IMR-90 (cell line): ENCODE measurements around the gene HACL1. TPM values are rescaled to one million over a fixed set of nuclear protein-coding genes. Genes with fewer than 3 reads are reported as not detected.
A peak's percentile ranks its signal among the peaks of the same experiment; 100 is the strongest.

Experiments
- ATAC-seq: fragments of 200-7000 bp; cut with Tn5 transposase; 2 replicates; pipeline ENCODE4 v1.9.1; 2020; ENCODE audit warnings: low read depth, mild to moderate bottlenecking, moderate library complexity
- BruUV-seq: library from RNA; stranded (reverse); fragments of 400-500 nt; replicated peaks from 2 replicates; lab custom pipeline; 2021; lab: Mats Ljungman, UMichigan
- CTCF ChIA-PET: fragments of 300-600 bp; formaldehyde crosslinking; extraction: SDS; loops from one replicate; lab custom pipeline; 2021; ENCODE audit warnings: antibody characterized with exemption; lab: Yijun Ruan, JAX
- POLR2A ChIA-PET: fragments of 300-600 bp; sonication (Branson Sonifier 250); formaldehyde crosslinking; loops from one replicate; lab custom pipeline; 2022; ENCODE audit warnings: antibody characterized with exemption; ENCODE audit not compliant: unreplicated experiment; lab: Charles Lee
- DNase-seq: peaks from one replicate; pipeline ENCODE4 v3.0.0; 2013
- H2AFZ ChIP-seq: replicated peaks from 2 replicates; pipeline ENCODE3; 2013; ENCODE audit warnings: low read length, mild to moderate bottlenecking; ENCODE audit not compliant: poor library complexity
- H2AK5ac ChIP-seq: 2 replicates; pipeline ENCODE4 v1.6.1; 2013; ENCODE audit warnings: low read depth, low read length, inconsistent platforms
- H2AK9ac ChIP-seq: replicated peaks from 2 replicates; pipeline ENCODE3; 2013; ENCODE audit warnings: mild to moderate bottlenecking, low read depth, low read length, moderate library complexity; ENCODE audit not compliant: poor library complexity
- H2BK120ac ChIP-seq: 2 replicates; pipeline ENCODE4 v1.6.1; 2013; ENCODE audit warnings: low read depth, low read length, inconsistent platforms
- H2BK15ac ChIP-seq: 3 replicates; pipeline ENCODE4 v1.6.1; 2013; ENCODE audit warnings: low read depth, low read length, inconsistent platforms
- H2BK20ac ChIP-seq: 2 replicates; pipeline ENCODE4 v1.6.1; 2013; ENCODE audit warnings: low read depth, mild to moderate bottlenecking, inconsistent platforms, low read length, moderate library complexity
- H2BK5ac ChIP-seq: 2 replicates; pipeline ENCODE4 v1.6.1; 2013; ENCODE audit warnings: mild to moderate bottlenecking, low read depth, low read length, inconsistent platforms; ENCODE audit not compliant: poor library complexity, severe bottlenecking
- H3K14ac ChIP-seq: replicated peaks from 2 replicates; pipeline ENCODE4 v1.6.1; 2013; ENCODE audit warnings: low read depth, low read length, inconsistent platforms
- H3K18ac ChIP-seq: 2 replicates; pipeline ENCODE4 v1.6.1; 2013; ENCODE audit warnings: low read depth, low read length, control low read depth
- H3K23ac ChIP-seq: 2 replicates; pipeline ENCODE4 v1.6.1; 2013; ENCODE audit warnings: low read depth, low read length, inconsistent platforms
- H3K27ac ChIP-seq: 2 replicates; pipeline ENCODE4 v1.5.1; 2013; ENCODE audit warnings: mild to moderate bottlenecking, control low read depth, low read length; ENCODE audit not compliant: insufficient read depth
- H3K27me3 ChIP-seq: 2 replicates; pipeline ENCODE4 v1.6.1; 2013; ENCODE audit warnings: low read length; ENCODE audit not compliant: control insufficient read depth, insufficient read depth
- H3K36me3 ChIP-seq: 2 replicates; pipeline ENCODE4 v1.6.1; 2013; ENCODE audit warnings: low read length, mixed read lengths; ENCODE audit not compliant: control insufficient read depth, insufficient read depth
- H3K4ac ChIP-seq: 2 replicates; pipeline ENCODE4 v1.6.1; 2013; ENCODE audit warnings: low read depth, low read length, inconsistent platforms
- H3K4me1 ChIP-seq: 2 replicates; pipeline ENCODE4 v1.6.1; 2013; ENCODE audit warnings: low read length, mixed read lengths; ENCODE audit not compliant: control insufficient read depth, insufficient read depth
- H3K4me2 ChIP-seq: 2 replicates; pipeline ENCODE4 v1.6.1; 2013; ENCODE audit warnings: low read depth, mild to moderate bottlenecking, control low read depth, low read length, moderate library complexity
- H3K4me3 ChIP-seq: 2 replicates; pipeline ENCODE4 v1.5.1; 2013; ENCODE audit warnings: low read depth, mild to moderate bottlenecking, control low read depth, low read length, moderate library complexity; ENCODE audit not compliant: insufficient read depth
- H3K56ac ChIP-seq: 2 replicates; pipeline ENCODE4 v1.6.1; 2013; ENCODE audit warnings: low read length, inconsistent platforms; ENCODE audit not compliant: insufficient read depth; ENCODE audit errors: extremely low read depth
- H3K79me1 ChIP-seq, 2 experiments: 2 replicates each; pipeline ENCODE4 v1.6.1; 2013; ENCODE audit warnings: low read length in 2 of 2, inconsistent platforms in 1 of 2, low read depth in 1 of 2
- H3K9ac ChIP-seq: 2 replicates; pipeline ENCODE4 v1.6.1; 2013; ENCODE audit warnings: low read depth, low read length, control low read depth
- H3K9me1 ChIP-seq: 2 replicates; pipeline ENCODE4 v1.6.1; 2013; ENCODE audit warnings: low read length, inconsistent platforms; ENCODE audit not compliant: insufficient read depth
- H3K9me3 ChIP-seq: 2 replicates; pipeline ENCODE4 v1.6.1; 2013; ENCODE audit warnings: low read length; ENCODE audit not compliant: control insufficient read depth, insufficient read depth
- H4K20me1 ChIP-seq: 2 replicates; pipeline ENCODE4 v1.6.1; 2013; ENCODE audit warnings: low read length, inconsistent platforms; ENCODE audit not compliant: insufficient read depth
- H4K5ac ChIP-seq: 2 replicates; pipeline ENCODE4 v1.6.1; 2013; ENCODE audit warnings: mild to moderate bottlenecking, low read depth, low read length, control low read depth
- H4K8ac ChIP-seq, 2 experiments: 2 replicates each; pipeline ENCODE4 v1.6.1; 2013; ENCODE audit warnings: low read depth in 2 of 2, low read length in 2 of 2, control low read depth in 1 of 2, inconsistent platforms in 1 of 2
- H4K91ac ChIP-seq: 2 replicates; pipeline ENCODE4 v1.6.1; 2013; ENCODE audit warnings: low read depth, low read length, inconsistent platforms; ENCODE audit not compliant: insufficient read depth
- BHLHE40 ChIP-seq: fragments of 150-350 bp; IDR thresholded peaks from 2 replicates; pipeline ENCODE4 v1.6.1; 2016; ENCODE audit warnings: mild to moderate bottlenecking, low read depth, low read length
- CEBPB ChIP-seq: IDR thresholded peaks from 2 replicates; pipeline ENCODE4 v1.6.1; 2012; ENCODE audit warnings: low read depth, low read length, improper control_type of control experiment
- CHD1 ChIP-seq: IDR thresholded peaks from 2 replicates; pipeline ENCODE4 v1.6.1; 2012; ENCODE audit warnings: low read depth, low read length, improper control_type of control experiment
- FOS ChIP-seq: fragments of 150-350 bp; IDR thresholded peaks from 2 replicates; pipeline ENCODE4 v1.6.1; 2016; ENCODE audit warnings: low read depth, low read length
- MAFK ChIP-seq: IDR thresholded peaks from 2 replicates; pipeline ENCODE4 v1.6.1; 2012; ENCODE audit warnings: low read depth, low read length, improper control_type of control experiment
- MAZ ChIP-seq: IDR thresholded peaks from 2 replicates; pipeline ENCODE4 v1.6.1; 2012; ENCODE audit warnings: low read depth, mild to moderate bottlenecking, low read length, improper control_type of control experiment, moderate library complexity, borderline replicate concordance
- MXI1 ChIP-seq: IDR thresholded peaks from 2 replicates; pipeline ENCODE4 v1.6.1; 2012; ENCODE audit warnings: low read depth, mild to moderate bottlenecking, low read length, moderate library complexity, borderline replicate concordance
- RAD21 ChIP-seq: IDR thresholded peaks from 2 replicates; pipeline ENCODE4 v1.6.1; 2012; ENCODE audit warnings: low read length, improper control_type of control experiment
- SMC3 ChIP-seq: fragments of 150-350 bp; IDR thresholded peaks from 2 replicates; pipeline ENCODE4 v1.6.1; 2016; ENCODE audit warnings: low read depth, mild to moderate bottlenecking, antibody characterized with exemption, low read length, moderate library complexity
- WGBS, 2 experiments: methylation state at CpG; one replicate each; pipeline versions ENCODE4 v1.1.5 to v1.1.7; 2013; ENCODE audit warnings: missing lambda C conversion rate in 2 of 2; ENCODE audit not compliant: insufficient read length in 1 of 2; ENCODE audit errors: extremely low coverage in 2 of 2; 5-methylcytosine and 5-hydroxymethylcytosine counted together
- dilution Hi-C: fragments of 300-500 bp; cut with HindIII; formaldehyde crosslinking; loops from one replicate; pipeline ENCODE4 v1.14.3; 2018; ENCODE audit warnings: low sequenced_read_pairs; ENCODE audit not compliant: unreplicated experiment
- in situ Hi-C: fragments of 300-500 bp; cut with MboI; formaldehyde crosslinking; loops from 3 replicates; pipeline ENCODE4 v1.14.3; 2019; ENCODE audit warnings: low sequenced_read_pairs, inconsistent platforms, mixed read lengths
- intact Hi-C: fragments of 100-400 bp; cut with micrococcal nuclease; formaldehyde crosslinking; loops from 2 replicates; pipeline ENCODE4 v1.10.0; 2022
- polyA plus RNA-seq, 3 experiments: library from polyadenylated mRNA; depleted of rRNA; stranded (reverse); fragments of >200 nt; gene quantifications; 2 replicates each; pipeline ENCODE4 v1.2.3, GENCODE V29; 2012; ENCODE audit warnings: low replicate concordance in 1 of 3
- total RNA-seq: library from RNA; depleted of rRNA; stranded (reverse); fragments of >200 nt; gene quantifications from 2 replicates; pipeline ENCODE4 v1.2.3, GENCODE V29; 2012
- TF ChIP-seq, protein P1 (sequence below): conservative IDR thresholded peaks from 2 replicates; pipeline ENCODE4 v1.5.1; 2012; ENCODE audit warnings: mild to moderate bottlenecking, low read depth, low read length, improper control_type of control experiment
- TF ChIP-seq, protein P2 (sequence below): fragments of 150-350 bp; IDR thresholded peaks from 2 replicates; pipeline ENCODE4 v1.6.1; 2016; ENCODE audit warnings: low read depth, mild to moderate bottlenecking, low read length, moderate library complexity, borderline replicate concordance
- TF ChIP-seq, protein P3 (sequence below): fragments of 150-350 bp; IDR thresholded peaks from 2 replicates; pipeline ENCODE4 v1.6.1; 2017; ENCODE audit warnings: mild to moderate bottlenecking, antibody characterized with exemption, low read length, low read depth

The HACL1 gene
- total and polyA plus RNA-seq, 2 of the 4 experiments (the other 2 are of a cell fraction) = 9.9 to 28.1 TPM

DNA sequence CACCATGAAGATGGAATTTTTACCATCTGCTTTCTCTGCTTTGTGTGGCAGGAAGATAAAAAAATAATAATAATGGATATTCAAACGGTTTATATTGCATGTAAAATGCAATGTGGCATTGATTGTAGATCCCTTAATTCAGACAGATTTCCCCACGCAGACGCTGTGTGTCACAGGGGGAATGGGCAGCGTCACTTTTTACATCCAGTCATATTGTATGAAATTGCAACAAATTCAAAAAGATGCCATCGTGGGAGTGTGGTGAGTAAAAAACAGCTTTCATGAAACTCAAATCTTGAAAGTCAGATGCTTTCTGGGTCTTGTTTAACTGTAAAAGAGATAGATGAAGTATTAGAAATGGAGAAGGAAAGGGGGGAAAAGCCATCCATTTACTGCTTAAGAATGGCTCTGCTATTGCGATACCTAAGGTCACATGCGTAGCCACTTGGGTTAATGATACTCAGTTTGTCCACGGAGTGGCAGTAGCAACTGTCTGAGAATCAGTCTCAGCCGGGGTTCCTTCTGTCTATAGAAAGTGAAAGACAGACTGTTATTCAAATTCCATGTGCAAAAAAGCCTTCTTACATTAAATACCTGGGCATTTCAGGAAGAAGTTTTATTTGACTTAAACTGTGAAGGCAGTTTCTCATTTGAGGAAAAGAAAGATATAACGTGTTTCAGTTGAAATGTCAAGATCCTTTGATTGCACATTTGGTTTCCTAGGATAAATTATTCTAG is 28.7 kb upstream of the HACL1 start:
- H4K8ac ChIP-seq = peak overlapping the region; percentile 50 to 65; a peak in 2 of 4 replicates
- ChIA-PET POLR2A (no interaction called here), CTCF (interaction anchor here (0.7 to 1.8 kb wide), 5 partner anchors 34 to 609 kb away, joined by 3 to 8 read pairs (median 5); no protein-coding TSS in a partner anchor)
- no peaks in the 10 kb centered on the region for H3K27me3 ChIP-seq
- peak overlapping the region; percentile 54; the same call in 1 of the 2 replicates for H4K91ac ChIP-seq
- H3K9me1 ChIP-seq = peaks cover 12% of the 10 kb centered on the region
- H3K23ac ChIP-seq = peak overlapping the region; percentile 27; the same call in 1 of the 2 replicates
- peak overlapping the region; percentile 12; the same call in 1 of the 2 replicates for H2AK5ac ChIP-seq
- H4K5ac ChIP-seq = peak overlapping the region; percentile 29; the same call in 1 of the 2 replicates
- peak overlapping the region; percentile 80; the same call in 1 of the 2 replicates for H3K9ac ChIP-seq
- H2BK15ac ChIP-seq = peak overlapping the region; percentile 40; the same call in 2 of the 3 replicates
- H2BK20ac ChIP-seq = peak overlapping the region; percentile 64; the same call in 1 of the 2 replicates
- no TSS peak for BruUV-seq
- H3K14ac ChIP-seq = peak overlapping the region; percentile 68; the same call in 1 of the 2 replicates
- H3K4me3 ChIP-seq = peak overlapping the region; percentile 46; the same call in 1 of the 2 replicates
- H2BK120ac ChIP-seq = peak overlapping the region; percentile 97
- DNase-seq (peak; percentile 89), ATAC-seq (peak; percentile 80)
- no peaks in the 10 kb centered on the region for H3K9me3 ChIP-seq
- dilution Hi-C loops (no loop called here), intact Hi-C loops (loop anchor here (1.0 to 10.0 kb wide), 5 partner anchors 41 to 615 kb away; partner anchors contain the start of gene ANKRD28), in situ Hi-C loops (loop anchor here (25.0 kb wide), 2 partner anchors 432 to 607 kb away; no protein-coding TSS in a partner anchor)
- H3K4me2 ChIP-seq = peak overlapping the region; percentile 98
- no peak overlapping the region for H2AK9ac ChIP-seq
- no peaks in the 10 kb centered on the region for H4K20me1 ChIP-seq
- peaks cover 22% of the 10 kb centered on the region for H3K4me1 ChIP-seq
- peak overlapping the region; percentile 52; the same call in 1 of the 2 replicates for H3K18ac ChIP-seq
- peak overlapping the region; percentile 56 for H3K4ac ChIP-seq
- H3K36me3 ChIP-seq = no peaks in the 10 kb centered on the region
- peak overlapping the region; percentile 97 for H2BK5ac ChIP-seq
- H3K27ac ChIP-seq = peak overlapping the region; percentile 10; the same call in 1 of the 2 replicates
- no peak overlapping the region for H2AFZ ChIP-seq
- H3K56ac ChIP-seq = peak overlapping the region; percentile 92
- WGBS, 2 experiments = no CpG with 5 or more reads among the region's 10 CpGs
- peaks cover 9 to 22% of the 10 kb centered on the region in 2 experiments; a peak in 2 of 4 replicates for H3K79me1 ChIP-seq
- peak; percentile 27; the same call in 1 of the 2 replicates for TF ChIP-seq BHLHE40
- peak; percentile 91 for TF ChIP-seq RAD21
- TF ChIP-seq CEBPB = peak; percentile 83
- TF ChIP-seq, protein P1, sequence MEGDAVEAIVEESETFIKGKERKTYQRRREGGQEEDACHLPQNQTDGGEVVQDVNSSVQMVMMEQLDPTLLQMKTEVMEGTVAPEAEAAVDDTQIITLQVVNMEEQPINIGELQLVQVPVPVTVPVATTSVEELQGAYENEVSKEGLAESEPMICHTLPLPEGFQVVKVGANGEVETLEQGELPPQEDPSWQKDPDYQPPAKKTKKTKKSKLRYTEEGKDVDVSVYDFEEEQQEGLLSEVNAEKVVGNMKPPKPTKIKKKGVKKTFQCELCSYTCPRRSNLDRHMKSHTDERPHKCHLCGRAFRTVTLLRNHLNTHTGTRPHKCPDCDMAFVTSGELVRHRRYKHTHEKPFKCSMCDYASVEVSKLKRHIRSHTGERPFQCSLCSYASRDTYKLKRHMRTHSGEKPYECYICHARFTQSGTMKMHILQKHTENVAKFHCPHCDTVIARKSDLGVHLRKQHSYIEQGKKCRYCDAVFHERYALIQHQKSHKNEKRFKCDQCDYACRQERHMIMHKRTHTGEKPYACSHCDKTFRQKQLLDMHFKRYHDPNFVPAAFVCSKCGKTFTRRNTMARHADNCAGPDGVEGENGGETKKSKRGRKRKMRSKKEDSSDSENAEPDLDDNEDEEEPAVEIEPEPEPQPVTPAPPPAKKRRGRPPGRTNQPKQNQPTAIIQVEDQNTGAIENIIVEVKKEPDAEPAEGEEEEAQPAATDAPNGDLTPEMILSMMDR = peak; percentile 84
- TF ChIP-seq CHD1 = peak; percentile 50; the same call in 1 of the 2 replicates
- TF ChIP-seq SMC3 = peak; percentile 89
- no peak for TF ChIP-seq MAFK
- TF ChIP-seq, protein P2, sequence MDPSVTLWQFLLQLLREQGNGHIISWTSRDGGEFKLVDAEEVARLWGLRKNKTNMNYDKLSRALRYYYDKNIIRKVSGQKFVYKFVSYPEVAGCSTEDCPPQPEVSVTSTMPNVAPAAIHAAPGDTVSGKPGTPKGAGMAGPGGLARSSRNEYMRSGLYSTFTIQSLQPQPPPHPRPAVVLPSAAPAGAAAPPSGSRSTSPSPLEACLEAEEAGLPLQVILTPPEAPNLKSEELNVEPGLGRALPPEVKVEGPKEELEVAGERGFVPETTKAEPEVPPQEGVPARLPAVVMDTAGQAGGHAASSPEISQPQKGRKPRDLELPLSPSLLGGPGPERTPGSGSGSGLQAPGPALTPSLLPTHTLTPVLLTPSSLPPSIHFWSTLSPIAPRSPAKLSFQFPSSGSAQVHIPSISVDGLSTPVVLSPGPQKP = no peak
- TF ChIP-seq MXI1 = peak; percentile 60; the same call in 1 of the 2 replicates
- TF ChIP-seq, protein P3, sequence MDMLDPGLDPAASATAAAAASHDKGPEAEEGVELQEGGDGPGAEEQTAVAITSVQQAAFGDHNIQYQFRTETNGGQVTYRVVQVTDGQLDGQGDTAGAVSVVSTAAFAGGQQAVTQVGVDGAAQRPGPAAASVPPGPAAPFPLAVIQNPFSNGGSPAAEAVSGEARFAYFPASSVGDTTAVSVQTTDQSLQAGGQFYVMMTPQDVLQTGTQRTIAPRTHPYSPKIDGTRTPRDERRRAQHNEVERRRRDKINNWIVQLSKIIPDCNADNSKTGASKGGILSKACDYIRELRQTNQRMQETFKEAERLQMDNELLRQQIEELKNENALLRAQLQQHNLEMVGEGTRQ = peak; percentile 77
- no peak for TF ChIP-seq FOS
- TF ChIP-seq MAZ = no peak
